Measurements from ENCODE around the gene HDLBP.

GRCh38 chr2:241214766-241215165 lies 100.7 kb downstream of the HDLBP start:
- TF ChIP-seq CTCF (IDR thresholded peaks at IDR 0.05; ENCODE audit: insufficient read depth, low read depth, low read length) (no peak), EZH2 (IDR thresholded peaks at IDR 0.05; ENCODE audit: insufficient read depth, low read length) (no peak)

All from astrocyte (in vitro differentiated cells and primary cell).